Measurements from ENCODE around the gene EPHB1.

EPHB1 gene

GRCh38 chr3:134918441-134918840, 123.4 kb downstream of the EPHB1 start:
- no peak for DNase-seq

- no peak for DNase-seq
Observed at GRCh38 chr3:134922101-134922500, 127.0 kb downstream of the EPHB1 start.

GRCh38 chr3:134922866-134923265, 127.8 kb downstream of the EPHB1 start:
- no peak for DNase-seq

- DNase-seq, result no peak
Observed at GRCh38 chr3:134923286-134923685, 128.2 kb downstream of the EPHB1 start.

GRCh38 chr3:134927599-134927998, 132.5 kb downstream of the EPHB1 start:
- no peak for DNase-seq

- DNase-seq, result no peak
Observed at GRCh38 chr3:134928392-134928791, 133.3 kb downstream of the EPHB1 start.

- DNase-seq, result no peak
Observed at GRCh38 chr3:134928819-134929218, 133.8 kb downstream of the EPHB1 start.

GRCh38 chr3:134929976-134930375, 134.9 kb downstream of the EPHB1 start:
- DNase-seq, result no peak

GRCh38 chr3:134931045-134931785, 136.2 kb downstream of the EPHB1 start:
- DNase-seq, result no peak

GRCh38 chr3:134932035-134932434, 137.0 kb downstream of the EPHB1 start:
- no peak for DNase-seq

GRCh38 chr3:134933997-134934396, 138.9 kb downstream of the EPHB1 start:
- no peak for DNase-seq

GRCh38 chr3:134934933-134935332, 139.9 kb downstream of the EPHB1 start:
- no peak for DNase-seq

- no peak for DNase-seq
Observed at GRCh38 chr3:134937256-134938028, 142.4 kb downstream of the EPHB1 start.

GRCh38 chr3:134938029-134938525, 143.0 kb downstream of the EPHB1 start:
- DNase-seq, result no peak

GRCh38 chr3:134939978-134940377, 144.9 kb downstream of the EPHB1 start:
- no peak for DNase-seq

- DNase-seq, result no peak
Observed at GRCh38 chr3:134941820-134942219, 146.8 kb downstream of the EPHB1 start.

GRCh38 chr3:134944429-134944828, 149.4 kb downstream of the EPHB1 start:
- no peak for DNase-seq

GRCh38 chr3:134949150-134949549, 154.1 kb downstream of the EPHB1 start:
- no peak for DNase-seq

GRCh38 chr3:134952371-134952770, 157.3 kb downstream of the EPHB1 start:
- no peak for DNase-seq

GRCh38 chr3:134955874-134956273, 160.8 kb downstream of the EPHB1 start:
- no peak for DNase-seq

GRCh38 chr3:134956395-134956794, 161.3 kb downstream of the EPHB1 start:
- no peak for DNase-seq

GRCh38 chr3:134956844-134957243, 161.8 kb downstream of the EPHB1 start:
- DNase-seq, result no peak

- DNase-seq, result no peak
Observed at GRCh38 chr3:134959516-134959915, 164.5 kb downstream of the EPHB1 start.

- DNase-seq, result no peak
Observed at GRCh38 chr3:134964226-134964625, 169.2 kb downstream of the EPHB1 start.

Data from activated effector memory CD4-positive, alpha-beta T cell treated with Interleukin-2 at 50 U/mL for 16 hours (primary cell).